Stimulated activated CD4-positive, alpha-beta T cell treated with anti-CD3 and anti-CD28 coated beads, Interleukin-12 subunit alpha, Interleukin-12 subunit beta, amount 100 ng/mL, for 48 hours (primary cell): ENCODE data around the gene GLT6D1.
"Not testable (repeated sequence)": the region's sequence is repeated elsewhere in the genome, so short reads cannot be mapped to it uniquely, and the experiment has no call there.

Experiments
- DNase-seq, 3 donors: peaks; one replicate each; pipeline ENCODE4 v3.0.0-alpha.2; 2020; ENCODE audit warnings: low read depth in 2 of 3, low spot score in 1 of 3

Gene GLT6D1

DNA sequence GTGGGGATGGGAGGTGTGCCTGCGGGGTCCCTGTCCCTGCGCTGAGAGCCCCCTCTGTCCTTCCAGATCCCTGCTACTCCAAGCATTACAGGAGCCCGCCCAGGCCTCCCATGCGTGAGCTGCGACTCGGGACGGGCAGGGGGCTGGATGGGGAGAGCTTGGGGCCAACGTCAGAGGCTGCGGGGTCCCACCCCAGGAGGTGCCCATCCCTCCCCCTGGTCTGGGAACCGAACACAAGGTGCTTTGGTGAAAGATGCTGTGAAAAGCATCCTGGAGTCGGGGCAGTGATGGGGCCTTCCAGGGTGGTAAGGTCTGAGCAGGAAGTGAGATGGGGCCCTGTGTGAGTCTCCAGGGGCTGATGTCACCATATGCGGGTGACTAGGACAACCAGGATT is 26.5 kb upstream of the GLT6D1 start:
- no peak for DNase-seq

DNA sequence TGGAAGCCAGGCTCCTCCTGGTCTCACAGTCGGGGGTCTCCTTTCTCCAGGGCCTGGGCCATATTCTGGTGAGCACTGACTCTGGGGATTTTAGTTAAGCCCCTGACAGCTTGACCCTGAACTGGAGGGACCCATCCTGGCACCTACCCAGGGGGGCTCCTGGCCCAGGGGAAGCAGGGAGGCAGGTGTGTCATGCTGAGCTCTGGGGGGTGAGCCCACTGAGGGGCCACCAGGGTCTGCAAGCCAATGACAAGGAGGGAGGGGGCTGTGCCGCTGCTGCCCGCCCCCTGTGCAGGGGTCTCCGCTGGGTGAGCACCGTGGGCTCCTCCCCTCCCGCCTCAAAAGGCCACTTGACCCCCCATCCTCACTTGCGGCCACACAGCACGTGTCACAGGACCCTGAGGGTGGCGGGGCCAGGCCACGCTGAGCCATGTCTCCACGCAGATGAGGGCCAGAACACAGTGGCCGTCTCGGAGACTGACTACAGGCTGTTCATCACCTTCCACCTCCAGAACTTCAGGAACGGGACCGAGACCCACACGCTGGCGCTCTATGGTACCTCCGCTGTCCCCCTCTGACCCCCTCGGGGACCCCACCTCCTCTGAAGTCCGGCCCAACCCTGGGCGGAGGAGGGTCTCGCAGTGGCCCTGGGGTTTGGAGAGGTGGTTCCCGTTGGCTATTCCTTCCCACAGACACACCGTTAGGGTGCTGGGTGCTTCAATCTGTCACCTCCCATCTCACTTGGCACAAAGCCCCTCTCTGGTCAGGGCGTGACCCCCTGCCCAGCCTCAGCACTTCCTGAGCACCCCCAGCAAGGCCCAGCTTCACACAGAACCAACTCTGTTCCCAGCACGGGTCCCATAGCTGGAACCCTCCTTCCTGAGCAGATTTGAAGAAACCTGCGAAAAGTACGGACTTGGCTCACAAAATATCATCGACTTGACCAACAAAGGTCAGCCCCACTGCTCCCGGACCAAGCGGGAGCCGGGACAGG is 25.8 kb upstream of the GLT6D1 start:
- no peak for DNase-seq

GRCh38 chr9:135664266-135664665 is 24.9 kb upstream of the GLT6D1 start:
- no peak for DNase-seq

- DNase-seq: no peak
Measured at GRCh38 chr9:135663857-135664256, 24.5 kb upstream of the GLT6D1 start.

DNA sequence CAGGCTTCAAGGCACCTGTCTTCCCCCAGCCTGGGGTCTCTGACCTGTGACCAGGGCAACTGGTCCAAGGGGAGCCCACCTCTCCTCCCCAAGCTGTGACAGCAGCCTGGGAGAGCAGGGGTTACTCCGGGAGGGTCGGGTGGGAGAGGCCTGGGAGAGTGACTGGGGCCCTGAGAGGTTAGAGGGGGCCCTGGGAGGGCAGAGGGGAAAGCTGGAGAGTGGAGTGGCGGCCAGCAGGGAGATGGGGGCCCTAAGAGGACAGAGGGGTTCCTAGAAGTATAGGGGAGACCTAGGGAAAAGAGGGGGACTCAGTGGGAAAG is 24.1 kb upstream of the GLT6D1 start:
- DNase-seq: no peak

GRCh38 chr9:135662758-135663450 is 23.6 kb upstream of the GLT6D1 start, which contains the start of gene LCN9:
TSS of gene LCN9 (plus strand) at chr9:135663309. CDS start at chr9:135663322, 13 bp downstream.
- no peak for DNase-seq

- no peak for DNase-seq
Measured at GRCh38 chr9:135661816-135662560, 22.6 kb upstream of the GLT6D1 start.

- DNase-seq: no peak
Measured at GRCh38 chr9:135660407-135660806, 21.1 kb upstream of the GLT6D1 start.

GRCh38 chr9:135659252-135659651 is 19.9 kb upstream of the GLT6D1 start:
- DNase-seq: no peak

GRCh38 chr9:135657416-135657815 is 18.1 kb upstream of the GLT6D1 start:
- DNase-seq: no peak

GRCh38 chr9:135655317-135655716 is 16.0 kb upstream of the GLT6D1 start:
- no peak for DNase-seq

GRCh38 chr9:135650408-135650807 is 11.1 kb upstream of the GLT6D1 start:
- DNase-seq: no peak

GRCh38 chr9:135649508-135649907 is 10.2 kb upstream of the GLT6D1 start:
- no peak for DNase-seq

DNA sequence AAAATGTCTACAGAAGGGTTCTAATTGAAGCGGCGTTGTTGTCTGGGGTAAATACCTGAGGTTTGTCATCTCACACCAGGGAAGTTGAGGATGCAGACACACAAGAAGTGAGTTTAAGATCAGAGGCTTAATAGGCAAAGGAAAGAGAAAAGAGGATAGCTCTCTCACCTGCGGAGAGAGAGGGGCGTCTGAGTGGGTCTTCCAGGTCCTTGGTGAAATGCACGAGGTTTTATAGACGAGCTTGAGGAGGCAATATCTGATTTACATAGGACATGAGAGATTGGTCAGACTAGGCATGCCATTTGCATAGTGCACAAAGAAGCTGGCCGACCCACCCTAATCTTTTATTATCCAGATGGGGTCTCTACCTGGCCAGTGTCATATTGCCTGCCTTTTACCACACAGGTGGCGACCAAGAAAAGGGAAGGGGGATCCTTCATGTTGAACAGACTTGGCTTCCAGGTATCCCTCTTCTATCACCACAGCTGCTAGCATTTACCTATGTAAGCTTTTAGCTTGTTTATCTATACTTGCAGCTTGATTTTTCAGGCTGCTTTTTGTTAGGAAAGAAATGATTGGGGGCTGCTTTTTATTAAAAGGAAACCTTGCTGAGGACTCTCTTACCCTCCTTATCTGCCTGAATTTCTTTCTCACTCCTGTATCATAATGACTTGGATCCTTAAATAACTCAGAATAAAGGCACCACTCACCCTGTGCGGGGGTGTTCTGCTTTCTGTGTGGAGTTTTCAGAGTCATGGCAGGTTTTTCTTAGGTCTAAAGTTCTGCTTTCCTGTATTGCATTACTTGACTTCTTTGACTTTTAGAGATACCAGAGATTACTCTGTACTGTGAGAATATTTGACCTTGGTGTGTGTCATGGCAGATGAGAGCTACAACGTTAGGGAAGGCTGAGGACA is 9.4 kb upstream of the GLT6D1 start:
- DNase-seq: no peak

DNA sequence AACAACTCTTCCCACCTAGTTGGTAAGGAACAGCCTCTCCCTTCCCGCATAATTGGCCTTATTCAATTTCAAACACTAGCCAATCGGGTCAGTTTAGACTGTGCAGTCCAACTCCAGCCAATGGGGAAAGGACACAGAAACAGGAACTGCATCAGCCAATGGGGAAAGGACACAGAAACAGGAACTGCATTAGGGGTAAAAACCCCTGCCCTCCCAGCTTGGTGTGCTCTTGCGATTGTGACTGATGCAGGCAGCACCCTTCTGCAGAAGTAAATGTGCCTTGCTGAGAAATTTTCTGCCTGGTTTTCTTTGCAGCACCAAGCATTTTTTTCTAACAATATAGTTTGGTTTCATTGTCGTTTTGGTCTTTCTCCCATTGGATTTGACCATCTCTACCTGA is 8.5 kb upstream of the GLT6D1 start:
- DNase-seq: no peak

DNA sequence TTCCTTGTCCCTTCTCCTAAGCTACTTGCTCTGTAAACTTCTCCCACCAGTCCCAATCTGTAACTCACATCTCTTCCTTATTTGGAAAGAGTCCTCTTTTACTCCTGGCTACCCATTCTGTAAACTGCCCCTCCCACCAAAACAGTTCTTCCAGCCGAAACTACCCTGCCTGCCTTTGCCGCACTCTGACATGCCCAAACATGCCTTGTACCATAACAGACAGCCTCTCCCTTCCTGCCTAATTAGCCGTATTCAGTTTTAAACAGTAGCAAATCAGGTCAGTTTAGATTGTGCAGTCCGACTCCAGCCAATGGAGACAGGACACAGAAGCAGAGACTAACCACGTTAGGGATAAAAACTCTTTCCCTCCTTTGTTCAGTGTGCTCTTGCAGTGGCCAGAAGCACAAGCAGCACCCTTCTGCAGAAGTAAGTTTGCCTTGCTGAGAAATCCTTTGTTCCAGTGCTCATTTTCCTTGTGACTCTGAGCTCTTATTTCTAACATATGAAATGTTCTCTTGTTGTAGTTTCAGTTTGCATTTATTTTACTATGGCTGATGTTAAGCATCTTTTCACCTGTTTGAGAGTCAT is 5.4 kb upstream of the GLT6D1 start:
- DNase-seq: no peak

- no peak for DNase-seq
Measured at GRCh38 chr9:135641745-135642144, 2.4 kb upstream of the GLT6D1 start.

GRCh38 chr9:135641047-135641446 is 1.7 kb upstream of the GLT6D1 start:
- no peak for DNase-seq

- not testable (repeated sequence) for DNase-seq
Measured at GRCh38 chr9:135636930-135637530, 2.3 kb downstream of the GLT6D1 start.

- DNase-seq: no peak
Measured at GRCh38 chr9:135632841-135633240, 6.5 kb downstream of the GLT6D1 start.
